Activated CD4-positive, alpha-beta T cell treated with anti-CD3 and anti-CD28 coated beads, Interleukin-2, Interleukin-6, amounts not matched to agents 100 ng/mL and 50 ng/mL, durations not matched to agents 16 hours and 8 hours (primary cell): ENCODE results near the gene SORCS1.
"Not testable (repeated sequence)": the region's sequence is repeated elsewhere in the genome, so short reads cannot be mapped to it uniquely, and the experiment has no call there.

Source experiments
- DNase-seq: peaks from one replicate; pipeline ENCODE4 v3.0.0-alpha.2; 2020

Gene SORCS1

DNA sequence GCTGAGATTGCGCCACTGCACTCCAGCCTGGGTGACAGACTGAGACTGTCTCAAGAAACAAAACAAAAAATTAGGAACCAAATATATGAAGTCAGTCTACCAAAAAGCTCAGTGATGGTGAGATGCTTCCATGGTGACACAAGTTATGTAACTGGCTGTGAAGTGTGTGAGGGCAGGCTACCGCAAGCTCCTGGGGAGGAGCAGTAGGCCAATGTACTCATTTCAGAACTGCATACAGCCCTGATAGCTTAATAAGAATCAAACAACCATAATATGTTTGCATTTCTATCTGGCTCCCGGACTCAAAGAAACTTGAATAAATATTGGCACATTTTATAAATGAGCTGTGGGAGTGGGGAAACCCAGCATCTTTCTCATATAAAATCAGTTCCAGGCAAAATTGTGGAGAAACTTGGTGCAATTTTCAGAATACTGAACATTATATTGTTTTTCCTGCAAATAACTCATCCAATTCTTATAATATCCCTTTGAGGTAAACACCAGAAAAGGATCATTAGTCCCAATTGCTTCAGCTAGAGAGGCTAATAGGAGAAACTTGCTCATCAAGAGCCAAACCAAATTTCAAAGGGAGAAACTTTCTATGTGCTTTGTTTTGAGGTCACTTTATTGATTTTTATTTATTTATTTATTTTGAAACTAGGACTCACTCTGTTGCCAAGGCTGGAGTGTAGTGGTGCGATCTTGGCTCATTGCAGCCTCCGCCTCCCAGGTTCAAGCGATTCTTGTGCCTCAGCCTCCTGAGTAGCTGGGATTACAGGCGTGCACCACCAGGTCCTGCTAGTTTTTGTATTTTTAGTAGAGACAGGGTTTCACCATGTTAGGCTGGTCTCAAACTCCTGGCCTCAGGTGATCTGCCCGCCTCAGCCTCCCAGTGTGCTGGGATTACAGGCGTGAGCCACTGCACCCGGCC is 127.0 kb downstream of the SORCS1 start:
- DNase-seq, result no peak

- DNase-seq, result no peak
Measured at GRCh38 chr10:107033799-107034422, 130.6 kb downstream of the SORCS1 start.

DNA sequence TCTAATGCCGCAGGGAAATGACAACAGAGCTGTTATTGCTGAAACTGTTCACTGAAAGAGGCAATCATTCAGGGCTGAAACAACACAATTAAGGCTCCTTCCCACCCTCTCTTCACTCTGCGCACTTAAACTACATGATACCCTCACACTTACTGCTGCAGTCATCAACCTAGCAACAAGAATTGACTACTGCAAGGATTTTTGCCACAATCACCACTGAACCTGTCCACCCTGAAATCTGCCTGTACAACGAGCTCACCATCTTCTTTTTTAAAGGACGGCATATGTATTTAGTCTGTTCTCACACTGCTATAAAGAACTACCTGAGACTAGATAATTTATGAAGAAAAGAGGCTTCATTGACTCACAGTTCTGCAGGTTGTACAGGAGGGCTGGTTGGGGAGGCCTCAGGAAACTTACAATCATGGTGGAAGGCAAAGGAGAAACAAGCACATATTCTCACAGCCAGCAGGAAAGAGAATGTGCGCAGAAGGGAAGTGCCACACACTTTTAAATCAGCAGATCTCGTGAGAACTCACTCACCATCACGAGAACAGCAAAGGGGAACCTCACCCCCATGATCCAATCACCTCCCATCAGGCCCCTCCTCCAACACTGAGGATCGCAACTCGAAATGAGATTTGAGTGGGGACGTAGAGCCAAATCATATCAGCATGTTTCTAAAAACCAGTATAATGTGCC is 131.7 kb downstream of the SORCS1 start:
- no peak for DNase-seq

DNA sequence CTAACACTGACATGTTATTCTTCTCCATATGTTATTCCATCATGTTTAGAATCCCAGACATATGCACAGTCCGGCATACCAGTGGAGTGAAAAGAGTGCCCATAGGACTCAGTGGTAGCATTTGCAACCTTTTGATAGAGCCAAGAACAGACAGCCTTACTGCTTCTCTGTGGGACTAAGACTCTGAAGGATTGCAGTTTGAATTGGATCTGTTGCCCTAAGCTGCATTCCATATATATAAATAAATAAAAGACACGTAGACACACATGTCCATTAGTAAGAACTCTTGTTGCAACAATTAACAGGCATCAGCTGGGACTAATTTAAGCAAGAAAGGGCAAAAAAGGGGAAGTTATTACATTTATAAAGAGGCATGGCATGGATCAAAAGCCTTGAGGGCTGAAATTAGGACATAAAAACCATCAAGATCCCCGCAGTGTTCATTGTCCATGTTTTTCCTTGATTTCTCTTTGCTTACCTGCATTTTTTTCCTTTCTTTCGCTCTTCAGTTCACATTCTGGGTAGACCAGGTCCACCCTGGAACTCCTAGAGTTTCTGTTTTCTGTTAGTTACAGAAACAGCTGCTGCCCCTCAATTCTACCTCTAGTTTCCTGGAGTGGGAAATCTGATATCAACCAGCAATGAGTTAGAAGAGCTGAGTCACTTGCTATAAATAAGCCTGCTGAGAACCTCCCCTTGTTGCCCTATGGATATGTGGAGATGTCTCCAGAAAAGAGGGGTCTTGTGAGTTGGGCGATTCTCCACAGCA is 132.4 kb downstream of the SORCS1 start:
- no peak for DNase-seq

DNA sequence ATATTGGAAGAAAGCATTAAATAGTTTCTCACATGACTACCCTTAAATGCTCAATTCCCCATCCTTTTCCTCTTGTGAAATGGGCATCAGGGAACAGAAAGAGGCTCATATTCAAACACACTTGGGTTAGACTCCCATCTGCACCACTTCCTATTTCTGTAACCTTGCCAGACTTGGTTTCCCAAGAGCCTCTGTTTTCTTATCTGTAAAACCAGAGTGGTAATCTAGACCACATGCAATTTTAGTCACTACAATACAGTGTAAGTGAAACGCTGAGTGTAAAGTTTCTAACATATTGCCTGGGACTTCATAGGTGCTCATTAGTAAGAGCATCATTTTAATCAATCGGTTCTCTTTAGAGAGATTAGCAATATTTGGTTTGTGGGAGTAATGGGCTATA is 136.3 kb downstream of the SORCS1 start:
- DNase-seq, result no peak

GRCh38 chr10:107025676-107026075 is 138.8 kb downstream of the SORCS1 start:
- DNase-seq, result no peak

- DNase-seq, result not testable (repeated sequence)
Measured at GRCh38 chr10:107024033-107024432, 140.5 kb downstream of the SORCS1 start.

DNA sequence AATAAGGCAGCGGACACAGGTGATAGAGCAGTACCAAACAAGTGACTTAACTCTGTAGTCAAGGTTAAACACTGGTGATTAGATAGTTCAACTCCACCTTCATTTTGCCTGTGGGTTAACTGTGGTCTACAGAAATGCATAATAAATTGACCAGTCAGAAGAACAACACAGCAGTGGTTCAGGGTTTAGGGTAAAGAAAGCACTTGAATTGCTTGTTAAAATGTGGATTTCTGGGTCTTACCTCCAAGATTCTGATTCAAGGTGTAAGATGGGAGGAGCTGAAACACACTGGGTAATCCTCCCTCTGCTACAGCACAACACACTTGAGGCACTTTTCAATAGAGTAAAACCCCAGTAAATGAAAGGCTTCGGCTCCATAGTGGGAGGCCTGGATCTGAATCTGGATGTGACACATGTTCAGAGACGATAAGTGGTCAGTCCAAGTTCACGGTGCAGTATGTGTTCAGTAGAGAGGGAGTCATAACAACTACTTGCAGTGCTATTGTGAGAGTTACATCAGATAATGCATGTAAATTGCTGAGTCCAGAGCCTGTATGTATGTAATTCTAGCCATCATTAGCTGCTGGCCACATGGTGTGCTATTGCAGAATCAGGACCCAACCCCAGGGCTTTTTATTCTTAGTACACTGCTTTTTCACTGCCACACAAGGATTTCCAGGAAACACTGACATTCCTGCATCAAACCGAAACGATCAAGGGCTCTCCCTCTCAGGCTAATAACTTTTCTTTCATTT is 141.7 kb downstream of the SORCS1 start:
- DNase-seq, result no peak

DNA sequence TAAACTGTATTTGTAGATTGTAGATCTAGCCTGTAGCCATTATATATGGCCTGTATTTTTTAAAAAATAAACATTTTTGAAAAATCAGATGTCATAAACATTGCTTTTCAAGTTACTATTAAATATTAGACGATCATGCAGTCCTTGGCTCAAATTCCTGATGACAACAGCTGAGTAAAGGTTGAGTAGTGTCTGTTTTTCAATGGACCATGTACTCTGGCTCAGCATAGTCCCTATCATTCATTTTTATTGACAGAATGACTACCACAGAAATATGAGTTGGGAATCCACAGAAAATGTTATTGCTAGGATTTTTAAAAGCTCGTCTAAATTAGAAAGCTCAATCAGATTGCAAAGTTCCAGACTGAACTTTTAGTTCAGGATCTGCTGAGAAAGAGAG is 145.4 kb downstream of the SORCS1 start:
- no peak for DNase-seq

- DNase-seq, result no peak
Measured at GRCh38 chr10:107013258-107014006, 151.1 kb downstream of the SORCS1 start.

DNA sequence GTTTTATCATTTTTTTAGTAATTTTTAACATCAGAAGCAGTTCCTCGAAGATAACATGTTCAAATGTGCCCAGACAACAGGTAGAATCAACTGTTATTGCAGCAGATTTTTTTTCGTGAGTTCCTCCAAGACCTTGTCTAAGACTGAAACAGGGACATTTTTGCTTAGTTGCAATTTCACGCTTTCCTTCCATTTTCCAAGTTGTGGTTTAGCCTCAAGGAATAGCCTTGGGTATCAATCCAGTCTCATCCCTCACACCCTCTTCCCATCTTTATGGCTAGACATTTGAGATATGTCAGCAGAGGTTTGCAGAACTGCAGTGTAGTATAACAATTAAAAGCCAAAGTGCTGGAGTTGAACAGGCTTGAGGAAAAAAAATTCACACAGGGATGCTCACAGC is 152.5 kb downstream of the SORCS1 start:
- DNase-seq, result no peak

DNA sequence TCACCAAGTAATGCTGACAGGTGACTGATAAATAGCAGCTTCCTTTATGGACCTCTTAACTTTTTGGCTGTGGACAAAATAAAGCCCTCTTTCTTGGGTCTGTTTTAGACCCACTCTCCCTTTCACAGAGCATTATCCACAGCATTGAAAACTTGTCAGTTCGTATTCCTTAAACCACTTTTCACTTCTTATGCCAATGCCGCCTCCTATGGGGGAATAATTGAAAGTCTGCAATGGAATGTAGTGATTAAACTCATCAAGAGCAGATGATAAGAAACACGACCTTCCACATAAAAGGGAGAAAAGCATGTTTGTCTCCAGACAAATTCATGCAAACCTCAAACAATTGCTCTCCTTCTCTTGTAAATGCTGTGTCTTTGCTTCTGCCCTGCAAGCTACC is 153.4 kb downstream of the SORCS1 start:
- DNase-seq, result no peak

GRCh38 chr10:107010531-107010930 is 154.0 kb downstream of the SORCS1 start:
- DNase-seq, result no peak

DNA sequence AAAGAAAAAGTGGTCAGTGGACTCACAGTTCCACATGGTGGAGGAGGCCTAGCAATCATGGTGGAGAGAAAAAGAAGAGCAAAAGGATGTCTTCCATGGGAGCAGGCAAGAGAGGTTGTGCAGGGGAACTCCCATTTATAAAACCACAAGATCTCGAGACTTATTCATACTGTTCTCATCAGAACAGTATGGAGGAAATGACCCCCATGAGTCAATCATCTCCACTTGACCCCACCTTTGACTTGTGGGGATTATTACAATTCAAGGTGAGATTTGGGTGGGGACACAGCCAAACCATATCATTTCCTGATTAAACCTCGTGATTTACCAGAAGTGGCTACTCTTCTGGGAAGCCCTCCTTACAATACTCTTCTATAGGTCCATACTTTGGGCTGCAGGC is 160.1 kb downstream of the SORCS1 start:
- DNase-seq, result no peak

DNA sequence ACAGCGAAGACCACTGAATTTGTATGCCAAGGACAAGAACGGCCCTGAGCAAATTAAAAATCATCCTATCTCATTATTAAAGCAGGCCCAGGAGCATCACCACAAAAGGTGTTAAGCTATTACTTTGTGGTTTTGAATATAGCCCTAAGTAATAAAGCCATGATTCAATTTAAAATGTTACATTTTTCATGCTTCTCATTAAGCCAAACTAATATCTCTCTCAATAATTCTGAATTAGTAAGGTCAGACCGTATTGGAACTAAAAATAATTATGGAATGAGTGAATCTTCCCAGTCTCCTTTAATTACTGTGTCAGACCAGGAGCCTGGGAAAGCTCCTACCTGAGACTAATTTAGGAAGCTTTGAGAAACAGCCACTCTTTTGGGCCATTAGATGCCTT is 162.4 kb downstream of the SORCS1 start:
- DNase-seq, result no peak

DNA sequence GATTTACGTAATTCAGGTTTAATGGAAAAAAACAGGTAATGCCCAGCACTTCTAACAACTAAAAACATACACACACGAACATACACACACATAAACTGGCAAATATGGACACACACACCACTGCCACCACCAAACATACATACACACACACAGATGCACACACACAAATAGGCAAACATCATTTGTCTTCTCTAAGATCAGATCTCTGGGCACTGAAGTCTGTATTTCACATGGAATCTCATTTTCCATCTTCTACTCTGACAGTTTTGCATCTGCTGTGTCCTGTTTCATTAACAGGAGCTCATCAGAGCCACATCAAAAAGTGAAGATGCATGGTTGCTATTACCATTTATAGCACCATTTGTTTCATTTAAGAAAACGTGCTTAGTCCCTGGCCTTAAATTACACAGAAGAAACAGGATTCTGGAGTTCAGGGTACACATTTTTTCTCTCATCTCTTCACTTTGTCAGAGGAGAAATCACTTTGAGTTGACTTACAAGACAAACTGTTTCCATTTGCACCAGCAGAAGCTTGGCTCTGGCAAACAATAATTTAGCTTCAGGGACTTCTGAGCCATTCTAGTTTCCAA is 165.3 kb downstream of the SORCS1 start:
- no peak for DNase-seq

- no peak for DNase-seq
Measured at GRCh38 chr10:106997721-106998120, 166.8 kb downstream of the SORCS1 start.

DNA sequence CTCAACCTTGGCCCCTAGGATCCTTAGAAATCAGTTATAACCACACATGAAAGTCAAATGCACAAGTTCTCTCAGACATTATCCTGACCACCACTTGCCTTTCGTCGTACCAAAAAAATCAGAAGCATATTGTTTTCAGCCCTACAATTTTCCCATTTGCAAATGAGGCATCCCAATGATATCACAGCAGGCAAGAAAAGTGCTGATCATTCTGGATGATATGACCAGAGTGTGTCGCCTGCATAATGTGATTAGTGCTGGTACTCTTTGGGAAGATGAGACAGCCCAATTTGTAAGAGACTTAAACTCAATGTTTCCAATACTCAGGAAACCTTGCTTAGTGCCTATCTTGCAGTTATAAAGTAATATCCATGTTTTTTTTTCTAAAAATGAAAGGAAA is 168.0 kb downstream of the SORCS1 start:
- no peak for DNase-seq

GRCh38 chr10:106992055-106992454 is 172.5 kb downstream of the SORCS1 start:
- no peak for DNase-seq

DNA sequence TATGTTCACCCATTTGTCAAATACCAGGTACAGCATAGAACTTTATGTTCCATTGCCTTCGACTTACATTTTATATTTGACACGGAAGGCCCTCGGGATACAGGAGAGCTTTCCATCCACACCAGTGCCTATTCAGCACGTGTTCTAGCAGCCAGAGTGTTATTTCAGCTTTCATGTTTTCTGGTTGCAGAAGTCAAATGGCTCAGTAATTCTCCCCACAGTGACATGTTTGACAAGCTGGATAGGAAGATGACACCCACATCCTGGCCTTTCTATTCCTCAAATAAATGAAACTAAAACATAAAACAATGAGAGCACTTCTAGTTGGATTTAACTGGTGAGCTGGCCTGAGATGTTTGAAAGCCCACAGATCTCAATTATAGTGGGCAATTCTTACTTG is 173.4 kb downstream of the SORCS1 start:
- no peak for DNase-seq

- DNase-seq, result no peak
Measured at GRCh38 chr10:106987362-106987761, 177.1 kb downstream of the SORCS1 start.
